HEK293T (cell line): ENCODE results near the gene CSNK2A3.

Experiments
- BHLHE40 ChIP-seq: fragments of 450-650 bp; IDR thresholded peaks from 2 replicates; pipeline ENCODE4 v1.6.1; 2016; ENCODE audit warnings: mild to moderate bottlenecking, moderate library complexity, borderline replicate concordance
- ELF4 ChIP-seq: fragments of 450-650 bp; IDR thresholded peaks from 2 replicates; pipeline ENCODE4 v1.6.1; 2017; ENCODE audit warnings: antibody characterized with exemption
- FOXA1 ChIP-seq: fragments of 450-650 bp; IDR thresholded peaks from 2 replicates; pipeline ENCODE4 v1.6.1; 2016; ENCODE audit warnings: mild to moderate bottlenecking
- FOXM1 ChIP-seq: fragments of 450-650 bp; IDR thresholded peaks from 2 replicates; pipeline ENCODE4 v1.6.1; 2017; ENCODE audit warnings: mild to moderate bottlenecking, borderline replicate concordance
- HDGF ChIP-seq: fragments of 450-650 bp; IDR thresholded peaks from 2 replicates; pipeline ENCODE4 v1.6.1; 2017; ENCODE audit warnings: antibody characterized with exemption, borderline replicate concordance
- LEF1 ChIP-seq: fragments of 450-650 bp; IDR thresholded peaks from 2 replicates; pipeline ENCODE4 v1.6.1; 2017; ENCODE audit warnings: mild to moderate bottlenecking, borderline replicate concordance
- NFRKB ChIP-seq: fragments of 450-650 bp; IDR thresholded peaks from 2 replicates; pipeline ENCODE4 v1.6.1; 2016; ENCODE audit warnings: mild to moderate bottlenecking, moderate library complexity
- SP1 ChIP-seq: fragments of 450-650 bp; IDR thresholded peaks from 2 replicates; pipeline ENCODE4 v1.6.1; 2017
- SUZ12 ChIP-seq: fragments of 450-650 bp; IDR thresholded peaks from 2 replicates; pipeline ENCODE4 v1.6.1; 2016; ENCODE audit warnings: mild to moderate bottlenecking
- TARDBP ChIP-seq: fragments of 450-650 bp; IDR thresholded peaks from 2 replicates; pipeline ENCODE4 v1.6.1; 2016
- TF ChIP-seq, protein P1 (sequence below): fragments of 450-650 bp; IDR thresholded peaks from 2 replicates; pipeline ENCODE4 v1.6.1; 2016

DNA sequence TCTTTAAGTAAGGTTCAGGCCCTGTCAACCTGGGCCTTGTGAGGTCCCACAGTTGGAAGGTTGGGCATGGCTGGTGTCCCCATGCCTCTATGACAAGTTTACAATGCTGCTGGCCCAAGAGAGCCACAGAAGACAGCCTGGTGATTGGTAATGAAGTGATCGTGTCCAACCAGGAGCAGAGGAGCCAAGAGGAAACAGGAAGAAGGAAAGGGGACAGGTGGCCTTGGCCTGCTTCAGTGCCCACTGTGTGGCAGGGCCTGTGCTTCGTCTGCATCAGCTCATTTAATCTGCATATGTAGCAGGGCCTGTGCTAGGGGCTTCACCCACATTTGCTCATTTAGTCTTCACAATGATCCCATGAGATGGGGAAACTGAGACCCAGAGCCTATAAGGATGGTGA, 42.1 kb upstream of the CSNK2A3 start:
- TF ChIP-seq TARDBP = no peak
- no peak for TF ChIP-seq FOXM1
- TF ChIP-seq LEF1 = no peak
- no peak for TF ChIP-seq ELF4
- TF ChIP-seq FOXA1 = no peak
- no peak for TF ChIP-seq NFRKB
- no peak for TF ChIP-seq SUZ12
- TF ChIP-seq SP1 = no peak
- TF ChIP-seq HDGF = no peak
- TF ChIP-seq, protein P1, sequence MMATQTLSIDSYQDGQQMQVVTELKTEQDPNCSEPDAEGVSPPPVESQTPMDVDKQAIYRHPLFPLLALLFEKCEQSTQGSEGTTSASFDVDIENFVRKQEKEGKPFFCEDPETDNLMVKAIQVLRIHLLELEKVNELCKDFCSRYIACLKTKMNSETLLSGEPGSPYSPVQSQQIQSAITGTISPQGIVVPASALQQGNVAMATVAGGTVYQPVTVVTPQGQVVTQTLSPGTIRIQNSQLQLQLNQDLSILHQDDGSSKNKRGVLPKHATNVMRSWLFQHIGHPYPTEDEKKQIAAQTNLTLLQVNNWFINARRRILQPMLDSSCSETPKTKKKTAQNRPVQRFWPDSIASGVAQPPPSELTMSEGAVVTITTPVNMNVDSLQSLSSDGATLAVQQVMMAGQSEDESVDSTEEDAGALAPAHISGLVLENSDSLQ = no peak
- TF ChIP-seq BHLHE40 = no peak
